NCI-H1092 treated with DMSO at 0.1 percent for 48 hours (cell line): ENCODE data around the gene ITGA5.
"Not testable (repeated sequence)": the region's sequence is repeated elsewhere in the genome, so short reads cannot be mapped to it uniquely, and the experiment has no call there.

Experiments used
- DNase-seq: peaks from one replicate; lab custom pipeline; 2025; lab: John Stamatoyannopoulos, UW

The ITGA5 gene

GRCh38 chr12:54371328-54372112 lies 47.5 kb downstream of the ITGA5 start:
- peak; percentile 98 for DNase-seq

GRCh38 chr12:54370171-54370730 lies 48.8 kb downstream of the ITGA5 start:
- DNase-seq: no peak

- DNase-seq: no peak
Measured at GRCh38 chr12:54369597-54370131, 49.4 kb downstream of the ITGA5 start.

GRCh38 chr12:54368709-54369596 lies 50.1 kb downstream of the ITGA5 start:
- DNase-seq: peak; percentile 85

- DNase-seq: no peak
Measured at GRCh38 chr12:54368025-54368708, 50.9 kb downstream of the ITGA5 start.

- no peak for DNase-seq
Measured at GRCh38 chr12:54364413-54364812, 54.7 kb downstream of the ITGA5 start, which contains the start of gene GPR84. TSS of gene GPR84 (minus strand) at chr12:54364486. CDS start at chr12:54363851, 635 bp downstream.

GRCh38 chr12:54363618-54364017 lies 55.4 kb downstream of the ITGA5 start:
- no peak for DNase-seq

GRCh38 chr12:54363047-54363446 lies 56.0 kb downstream of the ITGA5 start:
- DNase-seq: no peak

GRCh38 chr12:54360717-54361456 lies 58.2 kb downstream of the ITGA5 start:
- DNase-seq: peak; percentile 92

- no peak for DNase-seq
Measured at GRCh38 chr12:54359762-54360351, 59.2 kb downstream of the ITGA5 start.

- DNase-seq: peak; percentile 100
Measured at GRCh38 chr12:54358945-54359761, 59.9 kb downstream of the ITGA5 start.

- DNase-seq: peak; percentile 72
Measured at GRCh38 chr12:54358191-54358944, 60.7 kb downstream of the ITGA5 start.

GRCh38 chr12:54357506-54358190 lies 61.4 kb downstream of the ITGA5 start:
- no peak for DNase-seq

- peak; percentile 41 for DNase-seq
Measured at GRCh38 chr12:54356951-54357356, 62.1 kb downstream of the ITGA5 start.

GRCh38 chr12:54356228-54356627 lies 62.8 kb downstream of the ITGA5 start:
- no peak for DNase-seq

GRCh38 chr12:54355104-54355815 lies 63.8 kb downstream of the ITGA5 start:
- DNase-seq: no peak

GRCh38 chr12:54354271-54354670 lies 64.8 kb downstream of the ITGA5 start:
- DNase-seq: not testable (repeated sequence)
